IMR-90 (cell line): ENCODE results near the gene EME2.
A peak's percentile ranks its signal among the peaks of the same experiment; 100 is the strongest.

ENCODE experiments used
- BHLHE40 ChIP-seq: fragments of 150-350 bp; IDR thresholded peaks from 2 replicates; pipeline ENCODE4 v1.6.1; 2016; ENCODE audit warnings: mild to moderate bottlenecking, low read depth, low read length
- FOS ChIP-seq: fragments of 150-350 bp; IDR thresholded peaks from 2 replicates; pipeline ENCODE4 v1.6.1; 2016; ENCODE audit warnings: low read depth, low read length
- MXI1 ChIP-seq: IDR thresholded peaks from 2 replicates; pipeline ENCODE4 v1.6.1; 2012; ENCODE audit warnings: low read depth, mild to moderate bottlenecking, low read length, moderate library complexity, borderline replicate concordance
- POLR2A ChIP-seq: IDR thresholded peaks from 2 replicates; pipeline ENCODE4 v1.6.1; 2012; ENCODE audit warnings: mild to moderate bottlenecking, low read depth, low read length
- RAD21 ChIP-seq: IDR thresholded peaks from 2 replicates; pipeline ENCODE4 v1.6.1; 2012; ENCODE audit warnings: low read length, improper control_type of control experiment
- RFX5 ChIP-seq: IDR thresholded peaks from 2 replicates; pipeline ENCODE4 v1.8.0; 2012; ENCODE audit warnings: low read depth, mild to moderate bottlenecking, low read length, moderate library complexity
- SMC3 ChIP-seq: fragments of 150-350 bp; IDR thresholded peaks from 2 replicates; pipeline ENCODE4 v1.6.1; 2016; ENCODE audit warnings: low read depth, mild to moderate bottlenecking, antibody characterized with exemption, low read length, moderate library complexity
- TF ChIP-seq, protein P1 (sequence below): conservative IDR thresholded peaks from 2 replicates; pipeline ENCODE4 v1.5.1; 2012; ENCODE audit warnings: mild to moderate bottlenecking, low read depth, low read length, improper control_type of control experiment
- TF ChIP-seq, protein P2 (sequence below): fragments of 150-350 bp; IDR thresholded peaks from 2 replicates; pipeline ENCODE4 v1.6.1; 2016; ENCODE audit warnings: low read depth, mild to moderate bottlenecking, low read length, moderate library complexity, borderline replicate concordance

DNA sequence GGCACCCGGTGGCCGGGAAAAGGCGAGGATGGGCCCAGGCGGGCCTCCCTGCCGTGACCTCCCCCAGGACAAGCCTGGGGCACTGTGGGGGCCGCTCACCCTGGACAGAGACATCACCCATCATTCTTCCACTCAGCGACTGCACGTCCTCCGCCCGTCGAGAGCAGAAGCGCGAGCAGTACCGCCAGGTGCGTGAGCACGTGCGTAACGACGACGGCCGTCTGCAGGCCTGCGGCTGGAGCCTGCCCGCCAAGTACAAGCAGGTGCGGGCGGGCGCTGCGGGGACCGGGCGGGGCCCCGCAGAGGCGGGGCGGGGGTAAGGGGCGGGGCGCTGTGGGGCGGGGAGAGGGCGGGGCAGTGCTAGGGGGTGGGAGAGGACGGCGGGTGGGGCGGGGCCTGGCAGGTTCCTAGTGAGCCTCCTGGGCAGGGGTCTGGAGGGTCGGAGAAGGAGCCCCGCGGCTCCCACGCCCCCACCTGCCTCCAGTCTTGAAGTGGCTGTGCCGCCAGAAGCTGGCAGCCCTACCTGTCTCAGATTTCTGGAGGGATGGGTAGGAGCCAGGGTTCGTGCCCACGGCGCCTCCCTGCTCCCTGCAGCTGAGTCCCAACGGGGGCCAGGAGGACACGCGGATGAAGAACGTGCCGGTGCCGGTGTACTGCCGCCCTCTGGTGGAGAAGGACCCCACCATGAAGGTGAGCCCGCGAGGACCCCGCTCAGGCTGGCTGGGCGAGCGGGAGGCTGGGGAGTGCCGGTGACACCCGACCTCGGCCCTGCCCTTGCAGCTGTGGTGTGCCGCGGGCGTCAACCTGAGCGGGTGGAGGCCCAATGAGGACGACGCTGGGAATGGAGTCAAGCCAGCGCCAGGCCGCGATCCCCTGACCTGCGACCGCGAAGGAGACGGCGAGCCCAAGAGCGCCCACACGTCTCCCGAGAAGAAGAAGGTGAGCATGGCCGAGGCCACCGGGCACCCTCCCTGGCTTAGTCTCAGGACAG lies 8.8 kb upstream of the EME2 start:
- TF ChIP-seq, protein P1, sequence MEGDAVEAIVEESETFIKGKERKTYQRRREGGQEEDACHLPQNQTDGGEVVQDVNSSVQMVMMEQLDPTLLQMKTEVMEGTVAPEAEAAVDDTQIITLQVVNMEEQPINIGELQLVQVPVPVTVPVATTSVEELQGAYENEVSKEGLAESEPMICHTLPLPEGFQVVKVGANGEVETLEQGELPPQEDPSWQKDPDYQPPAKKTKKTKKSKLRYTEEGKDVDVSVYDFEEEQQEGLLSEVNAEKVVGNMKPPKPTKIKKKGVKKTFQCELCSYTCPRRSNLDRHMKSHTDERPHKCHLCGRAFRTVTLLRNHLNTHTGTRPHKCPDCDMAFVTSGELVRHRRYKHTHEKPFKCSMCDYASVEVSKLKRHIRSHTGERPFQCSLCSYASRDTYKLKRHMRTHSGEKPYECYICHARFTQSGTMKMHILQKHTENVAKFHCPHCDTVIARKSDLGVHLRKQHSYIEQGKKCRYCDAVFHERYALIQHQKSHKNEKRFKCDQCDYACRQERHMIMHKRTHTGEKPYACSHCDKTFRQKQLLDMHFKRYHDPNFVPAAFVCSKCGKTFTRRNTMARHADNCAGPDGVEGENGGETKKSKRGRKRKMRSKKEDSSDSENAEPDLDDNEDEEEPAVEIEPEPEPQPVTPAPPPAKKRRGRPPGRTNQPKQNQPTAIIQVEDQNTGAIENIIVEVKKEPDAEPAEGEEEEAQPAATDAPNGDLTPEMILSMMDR = peak; percentile 27; the same call in 1 of the 2 replicates
- TF ChIP-seq MXI1 (no peak), RAD21 (peak; percentile 37), POLR2A (no peak), BHLHE40 (no peak), FOS (no peak), RFX5 (no peak), SMC3 (no peak)
- TF ChIP-seq, protein P2, sequence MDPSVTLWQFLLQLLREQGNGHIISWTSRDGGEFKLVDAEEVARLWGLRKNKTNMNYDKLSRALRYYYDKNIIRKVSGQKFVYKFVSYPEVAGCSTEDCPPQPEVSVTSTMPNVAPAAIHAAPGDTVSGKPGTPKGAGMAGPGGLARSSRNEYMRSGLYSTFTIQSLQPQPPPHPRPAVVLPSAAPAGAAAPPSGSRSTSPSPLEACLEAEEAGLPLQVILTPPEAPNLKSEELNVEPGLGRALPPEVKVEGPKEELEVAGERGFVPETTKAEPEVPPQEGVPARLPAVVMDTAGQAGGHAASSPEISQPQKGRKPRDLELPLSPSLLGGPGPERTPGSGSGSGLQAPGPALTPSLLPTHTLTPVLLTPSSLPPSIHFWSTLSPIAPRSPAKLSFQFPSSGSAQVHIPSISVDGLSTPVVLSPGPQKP = no peak
